ENCODE measurements around the gene PDE10A.
"Not testable (repeated sequence)": the region's sequence is repeated elsewhere in the genome, so short reads cannot be mapped to it uniquely, and the experiment has no call there.

Gene PDE10A

DNA sequence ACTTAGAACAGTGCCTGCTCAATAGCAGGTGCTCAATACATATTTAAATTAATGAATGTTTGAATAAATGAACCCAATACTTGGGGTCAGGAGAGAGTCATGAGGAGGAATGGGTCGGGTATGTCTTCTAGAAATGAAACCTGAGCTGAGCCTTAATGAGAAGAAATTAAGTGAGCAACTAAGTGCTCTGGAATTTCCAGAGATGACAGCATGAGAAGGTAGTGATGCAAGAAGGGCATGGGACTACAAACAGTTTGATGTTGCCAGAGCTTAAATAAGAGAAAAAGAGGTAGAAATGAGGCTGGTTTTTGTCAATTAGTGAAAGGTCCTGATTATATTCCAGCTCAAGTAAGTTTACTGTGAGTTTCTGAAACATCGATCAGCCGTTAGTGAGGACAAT, 82.9 kb downstream of the PDE10A start:
- DNase-seq = no peak

DNA sequence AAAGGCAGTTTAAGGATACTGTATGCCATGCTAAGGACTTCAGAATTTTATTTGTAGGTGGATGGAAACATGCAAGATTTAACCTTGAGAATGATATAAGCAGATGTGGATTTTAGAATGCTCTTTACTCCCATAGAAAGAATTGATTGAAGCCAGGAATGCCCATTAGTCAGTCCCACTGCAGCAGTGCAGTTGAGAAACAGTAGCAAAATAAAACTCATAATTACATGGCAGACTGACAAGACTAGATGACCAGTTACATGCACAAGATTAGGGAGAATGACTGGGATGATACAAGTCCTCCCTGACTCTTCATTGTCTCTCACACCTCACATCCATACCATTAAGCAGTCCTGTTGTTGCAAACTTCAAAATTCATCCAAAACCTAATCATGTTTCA, 83.9 kb downstream of the PDE10A start:
- DNase-seq = no peak

DNA sequence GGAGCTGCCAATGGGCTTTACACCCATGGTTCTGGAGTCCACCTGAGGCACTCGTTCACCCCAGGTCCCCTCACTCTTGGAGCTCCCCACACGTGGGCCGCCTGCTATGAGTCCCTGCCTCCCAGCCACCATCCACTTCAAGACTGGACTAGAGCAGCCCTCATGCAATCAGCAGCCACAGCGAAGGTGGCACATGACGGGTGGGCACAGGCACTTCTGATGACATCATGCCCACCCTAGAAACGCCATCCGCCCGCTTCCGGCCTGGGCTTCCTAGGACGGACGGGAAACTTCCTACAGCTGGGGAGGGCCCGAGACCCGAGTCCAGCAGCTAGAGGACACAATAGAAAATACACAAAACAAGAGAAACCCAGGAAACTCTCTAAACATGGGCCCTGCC, 85.5 kb downstream of the PDE10A start:
- no peak for DNase-seq

DNA sequence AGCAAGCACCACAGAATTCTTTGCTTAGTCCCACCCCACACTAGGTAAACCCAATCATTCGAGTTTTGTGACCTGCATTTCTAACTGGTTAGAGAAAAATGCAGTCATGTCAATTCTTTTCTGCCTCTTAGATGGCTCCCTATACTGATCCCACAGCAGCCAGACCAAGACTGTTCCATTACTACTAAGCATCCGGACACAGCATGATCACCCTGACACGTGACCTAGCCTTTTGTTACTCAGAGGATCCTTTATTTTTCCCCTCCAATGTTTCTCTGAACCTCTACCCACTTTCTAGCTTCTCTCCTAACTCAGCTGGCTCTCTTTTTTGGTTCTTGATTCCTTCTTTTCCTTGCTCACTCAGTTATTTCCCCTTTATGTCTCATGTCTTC, 87.9 kb downstream of the PDE10A start:
- DNase-seq = no peak

DNA sequence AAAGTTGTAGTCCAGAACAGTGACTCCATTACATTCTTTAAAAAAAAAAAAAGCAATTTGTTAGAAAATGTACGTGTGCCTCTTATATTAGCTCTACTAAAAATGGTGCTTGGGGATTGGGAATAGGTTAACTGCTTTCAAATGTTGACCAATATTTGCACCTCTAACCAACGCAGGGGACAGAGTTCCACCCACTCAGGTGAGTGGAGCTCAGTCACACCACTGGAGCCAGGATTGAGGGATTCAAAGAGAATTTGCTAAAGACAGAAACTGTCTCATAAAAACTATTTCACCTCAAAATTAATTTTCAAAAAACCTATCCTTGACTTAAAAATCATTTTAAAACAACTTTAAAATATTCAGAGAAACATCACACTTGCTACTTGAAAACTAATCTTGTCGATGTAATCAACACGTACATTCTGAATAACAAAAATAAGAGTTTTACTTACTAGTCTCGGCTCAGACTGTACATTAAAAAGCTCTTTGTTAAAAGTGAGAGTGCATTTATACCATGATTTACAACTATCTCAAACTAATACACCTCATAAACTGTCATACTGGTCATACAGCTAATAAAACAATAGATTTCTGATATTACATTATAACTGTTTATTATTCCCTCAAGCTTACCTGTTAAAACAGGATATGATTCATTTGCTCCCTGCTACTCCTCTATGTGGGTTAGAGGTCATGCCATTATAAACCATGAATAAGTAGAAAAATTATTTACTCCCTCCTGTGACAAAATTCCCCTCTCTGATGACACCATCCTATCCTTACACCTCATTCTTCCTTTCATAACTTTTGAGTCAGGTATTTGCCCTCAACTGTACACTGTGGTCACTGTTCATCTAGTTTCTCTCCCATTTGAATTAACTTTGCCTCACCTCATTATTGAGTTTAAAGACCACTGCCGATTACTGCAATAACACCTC, 88.6 kb downstream of the PDE10A start:
- DNase-seq = no peak

DNA sequence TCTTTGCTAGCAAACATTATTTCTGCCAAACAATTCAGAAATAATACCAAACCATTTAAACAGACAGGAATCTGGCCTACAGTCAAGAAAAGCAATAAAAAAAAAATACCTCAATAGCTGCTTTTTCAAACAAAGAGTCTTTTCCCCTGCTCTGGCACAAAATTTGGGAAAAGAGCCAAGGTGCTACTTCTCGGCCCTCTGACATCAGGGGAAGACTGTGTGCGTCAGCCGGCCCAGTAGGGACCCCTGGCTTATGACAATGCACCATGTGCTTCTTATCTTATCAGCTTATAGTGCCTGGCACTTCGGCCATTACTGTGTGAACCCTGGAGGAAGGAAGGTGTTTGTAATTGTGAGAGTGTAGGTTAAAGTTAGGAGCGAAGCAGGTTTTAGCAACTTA, 89.4 kb downstream of the PDE10A start:
- no peak for DNase-seq

DNA sequence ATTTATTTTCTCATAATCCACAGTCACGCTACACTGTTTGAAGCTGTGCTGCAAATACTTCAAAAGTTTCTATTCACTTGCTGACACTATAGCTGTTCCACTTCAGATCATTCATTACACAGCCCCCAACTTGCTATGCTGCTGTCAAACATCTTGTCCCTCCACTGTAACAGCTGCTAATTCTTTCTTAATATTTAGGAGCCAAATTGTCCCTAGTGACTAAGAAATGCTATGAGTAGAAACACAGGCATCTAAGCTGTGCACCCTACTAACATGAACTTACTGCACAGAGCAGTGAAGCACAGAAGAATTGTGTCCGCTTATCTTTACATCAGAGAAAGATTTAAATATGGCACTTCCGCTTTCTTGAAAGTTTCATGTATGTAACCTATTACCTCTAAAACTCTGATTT, 91.3 kb downstream of the PDE10A start:
- no peak for DNase-seq

DNA sequence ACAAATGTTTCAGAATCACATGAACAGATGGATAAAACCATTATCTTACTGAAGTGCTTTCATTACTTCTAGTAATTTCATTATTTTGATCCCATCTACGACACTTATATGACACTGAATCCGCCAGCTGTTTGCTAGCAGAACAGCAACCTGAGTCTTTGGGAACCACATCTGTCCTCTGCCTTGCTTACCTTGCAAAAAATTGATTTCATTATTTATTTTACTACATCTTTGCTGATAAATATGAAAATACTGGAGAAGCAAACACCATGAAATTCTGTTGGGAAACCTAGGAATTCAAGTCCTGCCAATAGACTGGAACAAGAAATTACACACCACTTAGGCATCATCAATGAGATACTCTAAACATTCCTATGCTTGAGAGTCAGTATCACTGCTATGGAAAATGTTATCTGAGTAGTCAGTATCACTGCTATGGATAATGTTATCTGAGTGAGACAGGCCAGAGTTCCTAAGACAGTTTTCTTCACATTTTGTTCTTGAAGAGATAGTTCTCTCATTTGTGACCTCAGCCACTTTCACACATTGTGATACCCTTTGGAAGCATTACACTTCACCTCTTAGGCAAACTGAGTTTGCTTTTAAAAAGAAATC, 91.9 kb downstream of the PDE10A start:
- no peak for DNase-seq

DNA sequence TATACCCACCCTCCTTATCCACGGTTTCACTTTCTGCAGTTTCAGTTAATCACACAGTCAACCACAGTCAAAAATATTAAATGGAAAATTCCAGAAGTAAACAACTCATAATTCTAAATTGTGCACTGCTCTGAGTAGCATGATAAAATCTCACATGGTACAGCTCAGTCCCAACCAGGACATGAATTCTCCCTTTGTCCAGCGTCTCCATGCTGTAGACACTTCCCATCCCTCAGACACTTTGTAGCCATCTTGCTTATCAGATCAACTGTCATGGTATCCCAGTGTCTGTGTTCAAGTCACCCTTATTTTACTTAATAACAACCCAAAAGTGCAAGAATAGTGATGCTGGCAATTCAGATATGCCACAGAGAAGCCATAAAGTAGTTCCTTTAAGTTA, 94.7 kb downstream of the PDE10A start:
- no peak for DNase-seq

DNA sequence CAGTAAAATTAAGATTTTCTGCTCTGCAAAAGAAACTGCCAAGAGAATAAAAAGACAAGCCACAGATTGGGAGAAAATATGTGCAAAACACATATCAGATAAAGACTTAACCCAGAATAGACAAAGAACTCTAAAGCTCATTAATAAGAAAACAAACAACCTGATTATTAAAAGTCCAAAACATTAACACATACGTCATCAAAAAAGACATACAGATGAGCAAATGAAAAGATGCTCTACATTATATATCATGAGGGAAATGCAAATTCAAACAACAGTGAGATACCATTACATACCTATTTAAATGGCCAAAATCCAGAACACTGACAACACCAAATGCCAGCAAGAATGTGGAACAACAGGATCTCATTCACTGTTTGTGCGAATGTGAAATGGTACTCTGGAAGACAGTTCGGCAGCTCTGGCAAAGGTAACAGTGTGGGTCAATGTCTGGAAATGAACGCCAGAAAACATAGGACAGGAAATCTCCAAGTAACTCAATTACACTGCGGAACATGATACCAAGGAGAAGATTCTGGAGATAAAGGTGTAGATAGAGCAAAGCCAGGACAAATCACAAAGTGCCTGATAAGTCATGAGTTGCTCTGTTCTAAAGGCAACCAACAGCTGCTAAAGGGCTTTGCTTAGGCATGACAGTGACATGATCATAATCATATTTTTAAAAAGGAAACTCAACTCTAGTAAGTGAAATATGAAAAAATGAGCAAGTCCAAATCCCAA, 96.8 kb downstream of the PDE10A start:
- no peak for DNase-seq

DNA sequence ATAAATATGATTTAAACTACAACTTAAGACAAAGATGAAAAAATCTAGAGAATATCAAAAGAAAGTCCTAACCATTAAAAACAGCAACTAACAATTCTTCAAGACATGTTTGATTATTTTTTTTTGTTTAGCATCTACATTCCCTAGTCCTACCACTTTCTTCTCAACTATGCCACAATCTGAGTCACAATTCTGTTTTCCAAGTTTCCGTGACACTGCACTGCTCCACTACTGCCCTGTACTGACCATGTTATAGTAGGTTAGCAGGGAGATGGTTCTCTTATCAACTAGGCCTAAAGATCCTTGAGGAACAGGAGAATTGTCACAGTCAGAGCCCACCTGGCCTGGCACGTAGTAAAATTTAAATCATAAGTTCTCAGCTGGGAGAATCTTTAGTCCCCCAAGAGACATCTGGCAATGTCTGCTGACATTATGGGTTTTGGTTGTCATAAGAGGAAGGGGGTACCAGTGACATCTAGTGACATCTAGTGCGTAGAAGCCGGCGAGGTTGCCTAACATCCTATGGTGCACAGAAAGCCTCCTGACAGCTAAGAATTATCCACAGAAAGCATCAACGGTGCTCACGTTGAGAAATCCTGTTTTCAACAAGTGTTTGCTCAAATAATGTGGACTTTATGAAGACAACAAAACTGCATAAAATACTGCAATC, 100.5 kb downstream of the PDE10A start:
- DNase-seq = no peak

DNA sequence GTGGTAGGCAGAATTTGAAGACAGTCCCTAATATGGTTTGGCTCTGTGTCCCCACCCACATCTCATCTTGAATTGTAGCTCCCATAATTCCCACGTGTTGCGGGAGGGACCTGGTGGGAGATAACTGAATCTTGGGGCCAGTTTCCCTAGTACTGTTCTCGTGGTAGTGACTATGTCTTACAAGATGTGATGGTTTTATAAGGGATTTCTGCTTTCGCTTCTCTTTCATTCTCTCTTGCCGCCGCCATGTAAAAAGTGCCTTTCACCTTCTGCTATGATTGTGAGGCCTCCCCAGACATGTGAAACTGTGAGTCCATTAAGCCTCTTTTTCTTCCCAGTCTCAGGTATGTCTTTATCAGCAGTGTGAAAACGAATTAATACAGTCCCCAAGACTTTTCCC, 103.4 kb downstream of the PDE10A start:
- DNase-seq = no peak

DNA sequence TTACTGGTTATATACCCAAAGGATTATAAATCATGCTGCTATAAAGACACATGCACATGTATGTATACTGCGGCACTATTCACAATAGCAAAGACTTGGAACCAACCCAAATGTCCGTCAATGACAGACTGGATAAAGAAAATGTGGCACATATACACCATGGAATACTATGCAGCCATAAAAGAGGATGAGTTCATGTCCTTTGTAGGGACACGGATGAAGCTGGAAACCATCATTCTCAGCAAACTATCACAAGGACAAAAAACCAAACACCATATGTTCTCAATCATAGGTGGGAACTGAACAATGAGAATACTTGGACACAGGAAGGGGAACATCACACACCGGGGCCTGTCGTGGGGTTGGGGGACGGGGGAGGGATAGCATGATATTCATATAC, 104.9 kb downstream of the PDE10A start:
- DNase-seq = not testable (repeated sequence)

DNA sequence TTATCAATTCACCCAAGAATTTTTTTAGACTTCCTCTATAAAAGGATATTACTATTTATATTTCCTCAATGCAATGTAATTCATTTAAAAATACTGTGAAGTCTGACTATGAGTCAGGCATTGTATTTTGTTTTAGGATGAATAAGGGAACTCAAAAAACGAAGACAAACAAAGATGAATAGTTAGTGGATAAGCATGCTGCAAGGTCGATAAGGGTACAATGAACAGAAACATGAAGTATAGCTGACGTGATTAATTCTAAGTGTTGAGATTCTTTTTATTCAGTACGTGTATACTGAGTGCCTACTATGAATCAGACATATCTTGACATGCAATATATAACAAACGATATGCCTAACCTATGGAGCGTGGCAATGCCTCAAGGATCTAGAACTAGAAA, 105.4 kb downstream of the PDE10A start:
- no peak for DNase-seq

DNA sequence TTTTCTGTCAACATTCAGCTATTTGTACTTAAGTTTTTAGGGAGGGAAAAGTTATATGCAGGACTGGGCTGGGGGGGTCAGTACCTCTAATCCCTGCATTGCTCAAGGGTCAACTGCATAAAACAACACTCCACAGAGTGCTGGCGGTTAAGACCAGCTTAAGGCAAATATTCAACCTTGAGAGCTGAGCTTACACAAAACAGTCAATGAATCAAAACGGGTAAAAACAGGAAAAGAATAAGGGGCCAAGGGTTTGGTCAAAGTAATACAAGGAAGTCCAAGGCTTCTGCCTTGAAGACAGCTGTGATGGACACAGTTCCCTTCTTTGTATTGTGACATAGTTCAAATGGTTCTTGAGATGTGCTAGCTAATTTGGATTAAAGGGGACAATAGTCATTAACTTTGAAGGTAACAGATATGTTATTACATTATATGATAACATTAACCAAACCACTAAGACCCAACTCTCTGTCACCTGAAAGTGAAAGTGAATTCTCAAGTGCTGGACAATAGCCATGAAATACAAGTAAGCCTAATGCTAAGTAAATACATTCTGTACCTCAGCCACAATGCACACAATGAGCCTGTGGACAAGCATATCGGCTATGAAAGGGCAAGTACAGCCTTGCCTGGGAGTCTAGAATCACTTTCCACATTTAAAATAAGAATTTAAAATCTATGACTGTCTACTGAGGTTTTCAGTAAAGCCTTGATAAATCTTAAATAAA, 106.8 kb downstream of the PDE10A start:
- no peak for DNase-seq

DNA sequence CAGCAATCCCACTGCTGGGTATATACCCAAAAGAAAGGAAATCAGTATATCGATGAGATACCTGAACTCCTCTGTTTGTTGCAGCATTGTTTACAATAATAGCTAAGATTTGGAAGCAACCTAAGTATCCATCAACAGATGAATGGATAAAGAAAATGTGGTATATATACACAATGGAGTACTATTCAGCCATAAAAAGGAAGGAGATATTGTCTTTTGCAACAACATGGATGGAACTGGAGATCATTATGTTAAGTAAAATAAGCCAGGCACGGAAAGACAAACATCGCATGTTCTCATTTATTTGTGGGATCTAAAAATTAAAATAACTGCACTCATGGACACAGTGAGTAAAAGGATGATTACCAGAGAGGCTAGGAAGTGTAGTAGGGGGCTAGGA, 108.4 kb downstream of the PDE10A start:
- DNase-seq = not testable (repeated sequence)

DNA sequence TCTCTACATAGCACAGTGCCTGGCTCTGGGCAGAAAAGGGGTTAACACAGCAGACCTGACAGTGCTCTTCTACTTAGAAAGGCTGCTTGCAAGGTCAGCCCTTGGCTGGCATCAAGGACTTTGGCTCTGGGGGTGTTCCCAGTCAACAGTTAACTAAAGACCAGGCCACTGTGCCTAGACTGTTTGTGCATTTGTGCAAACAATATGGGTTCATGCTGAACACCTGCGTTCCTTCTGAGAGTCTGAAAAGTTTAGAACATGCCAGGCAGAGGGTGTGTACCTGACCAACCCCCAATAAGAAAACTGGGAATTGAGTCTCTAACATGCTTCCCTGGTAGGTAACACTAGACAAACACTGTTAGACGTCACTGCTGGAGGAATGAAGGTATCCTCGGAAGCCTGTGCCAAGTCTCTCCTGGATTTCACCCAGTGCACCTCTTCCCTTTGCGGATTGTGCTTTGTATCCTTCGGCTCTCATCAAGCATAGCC, 110.7 kb downstream of the PDE10A start:
- no peak for DNase-seq

DNA sequence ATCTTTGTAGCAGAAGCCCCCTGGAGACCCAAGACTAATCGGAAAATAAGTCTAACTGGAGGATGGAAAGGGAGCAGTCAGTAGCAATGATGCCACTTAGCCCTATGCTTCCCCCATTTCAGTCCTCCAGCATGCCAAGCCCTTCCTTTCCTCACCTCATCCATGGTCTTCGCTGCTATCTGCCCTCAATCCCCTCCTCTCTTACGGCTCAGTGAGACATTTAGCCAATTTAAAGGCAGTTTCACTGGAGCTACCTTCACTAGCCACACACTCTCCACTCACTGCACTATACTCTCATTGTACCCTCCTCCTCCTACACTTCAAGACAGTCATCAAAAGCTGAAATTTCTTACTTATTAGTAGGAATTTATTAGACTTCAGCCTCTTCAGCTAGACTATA, 111.2 kb downstream of the PDE10A start:
- no peak for DNase-seq

DNA sequence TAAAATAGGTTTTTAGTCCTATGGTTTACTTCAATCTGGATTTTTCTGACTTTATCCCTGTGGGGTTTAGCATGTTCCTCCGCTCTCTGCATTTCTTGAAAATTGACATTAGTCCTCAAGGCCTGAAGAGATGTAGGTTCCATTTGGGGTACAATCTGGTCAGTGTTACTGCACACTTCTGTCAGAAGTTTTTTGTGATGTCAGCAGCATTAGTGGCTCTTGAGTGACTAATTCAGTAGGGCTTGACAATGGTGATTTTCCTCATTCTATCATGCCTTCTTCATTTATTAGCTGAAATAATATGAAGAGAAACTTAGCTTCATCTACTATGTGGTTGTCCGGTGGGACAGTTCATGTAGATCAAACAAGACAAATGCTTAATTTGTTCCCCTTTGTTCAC, 114.6 kb downstream of the PDE10A start:
- DNase-seq = no peak

DNA sequence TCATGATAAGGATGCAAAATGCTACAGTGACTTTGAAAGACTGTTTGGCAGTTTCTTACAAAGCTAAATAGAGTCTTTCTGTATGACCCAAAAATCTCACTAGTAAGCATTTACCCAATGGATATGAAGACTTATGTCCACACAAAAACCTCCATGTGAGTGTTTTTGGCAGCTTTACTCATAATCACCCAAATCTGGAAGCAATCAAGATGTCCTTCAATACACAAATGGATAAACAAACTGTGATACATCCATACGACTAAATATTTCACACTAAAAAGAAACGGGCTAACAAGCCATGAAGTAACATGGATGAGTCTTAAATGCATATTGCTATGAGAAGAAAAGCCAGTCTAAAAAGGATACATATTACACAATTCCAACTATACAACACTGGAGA, 117.2 kb downstream of the PDE10A start:
- DNase-seq = no peak

DNA sequence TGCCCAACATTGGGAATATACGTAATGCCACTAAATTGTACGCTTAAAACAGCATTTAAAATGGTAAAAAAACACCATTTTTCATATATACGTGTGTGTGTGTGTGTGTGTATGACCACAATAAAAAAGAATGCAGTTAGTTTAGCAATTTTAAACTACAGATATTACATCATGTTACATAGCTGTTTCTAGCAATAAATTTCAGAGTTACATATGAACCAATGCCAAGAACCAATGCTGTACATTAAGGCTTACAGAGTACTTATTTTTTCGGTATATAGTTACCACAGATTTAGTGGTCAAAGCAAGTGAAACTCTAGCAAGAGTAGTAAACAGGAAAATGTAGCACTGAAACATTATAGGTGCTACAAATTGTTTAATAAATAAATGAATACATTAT, 119.3 kb downstream of the PDE10A start:
- DNase-seq = no peak

DNA sequence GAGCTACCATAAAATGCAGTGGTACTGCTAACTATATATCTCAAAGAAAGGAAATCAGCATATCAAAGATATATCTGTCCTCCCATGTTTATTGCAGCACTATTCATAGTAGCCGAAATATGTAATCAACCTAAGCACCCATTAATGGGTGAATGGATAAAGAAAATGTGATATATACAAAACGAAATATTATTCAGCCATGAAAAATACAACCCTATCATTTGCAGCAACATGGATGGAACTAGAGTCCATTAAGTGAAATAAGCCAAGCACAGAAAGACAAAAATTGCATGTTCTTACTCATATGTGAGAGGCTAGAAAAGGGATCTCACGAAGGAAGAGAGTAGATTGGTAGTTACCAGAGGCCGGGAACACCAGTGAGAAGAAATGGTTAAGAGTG, 126.1 kb downstream of the PDE10A start:
- no peak for DNase-seq

Measured in NCI-H1048 (cell line).